ENCODE data around the gene C16orf87. TPM values are rescaled to one million over a fixed set of nuclear protein-coding genes. Genes with fewer than 3 reads are reported as not detected.

Gene C16orf87
- total and polyA plus RNA-seq, 9 of the 15 experiments (the other 6 are each of a cell fraction or from before 2014, with no cell fraction given), result 7.8 to 16.7 (median 10.5) TPM

GRCh38 chr16:46751381-46751780, 79.6 kb downstream of the C16orf87 start:
- in situ Hi-C loops (cut with MboI), result loop anchor here (5.0 kb wide), 1 partner anchor 64 kb away; the partner anchor contains the start of genes ORC6 and VPS35
- H3K4me1 ChIP-seq (replicated peaks in 1 of 2; ENCODE audit: control insufficient read depth in 2 of 2, insufficient read depth in 2 of 2, low read length in 2 of 2), result peaks cover 20 to 32% of the 10 kb centered on the region in 2 experiments
- H3K9me3 ChIP-seq (replicated peaks; ENCODE audit: control insufficient read depth, insufficient read depth, low read depth, low read length), result no peaks in the 10 kb centered on the region
- intact Hi-C loops (cut with micrococcal nuclease), result no loop called here
- CTCF ChIA-PET (ENCODE audit: low intra/inter-chr PET ratio), result no interaction called here
- H3K9me1 ChIP-seq (ENCODE audit: control insufficient read depth, insufficient read depth, low read length), result no peaks in the 10 kb centered on the region
- H3K27me3 ChIP-seq (ENCODE audit: control insufficient read depth in 2 of 2, insufficient read depth in 2 of 2, low read length in 2 of 2), result no peaks in the 10 kb centered on the region
- H3K4me3 ChIP-seq, result no peak overlapping the region
- H3K79me2 ChIP-seq (ENCODE audit: control insufficient read depth, insufficient read depth, low read length), result peaks cover 24% of the 10 kb centered on the region
- no peaks in the 10 kb centered on the region for H4K20me1 ChIP-seq (replicated peaks; ENCODE audit: control insufficient read depth, insufficient read depth, low read length)
- H3K4me2 ChIP-seq (ENCODE audit: insufficient read depth, low read length), result no peak overlapping the region
- no peak for DNase-seq (ENCODE audit: extremely low read depth in 1 of 4, low spot score in 3 of 4)
- TF ChIP-seq ZNF316 (IDR thresholded peaks at IDR 0.05), result peak; percentile 21; the same call in 1 of the 2 replicates
- no peak for TF ChIP-seq ZBTB33 (CRISPR knock-in tag; IDR thresholded peaks at IDR 0.05)
- no peaks in the 10 kb centered on the region for H3K36me3 ChIP-seq (ENCODE audit: control insufficient read depth, insufficient read depth, low read length)
- H3K27ac ChIP-seq (ENCODE audit: extremely low read depth, low read depth, low read length), result no peak overlapping the region
- no peak overlapping the region for H3K9ac ChIP-seq (ENCODE audit: insufficient read depth in 1 of 2, low read depth in 2 of 2, low read length in 2 of 2)
- 76% methylated on average over 5 of the region's 7 CpGs for WGBS (ENCODE audit: insufficient coverage, low coverage, missing lambda C conversion rate)
- POLR2A ChIA-PET, result interaction anchor here (0.5 to 0.6 kb wide), 3 partner anchors 14 to 684 kb away, joined by 3 read pairs; no protein-coding TSS in a partner anchor
- no peak for FAIRE-seq
- H2AFZ ChIP-seq (ENCODE audit: low read depth, low read length), result no peak overlapping the region
- BruUV-seq (replicated peaks), result no TSS peak
- no peak for ATAC-seq
